Hindlimb muscle (tissue), 1 donor: ENCODE data around the gene PTMS. TPM values are rescaled to one million over a fixed set of nuclear protein-coding genes. Genes with fewer than 3 reads are reported as not detected.
"Not testable (repeated sequence)": the region's sequence is repeated elsewhere in the genome, so short reads cannot be mapped to it uniquely, and the experiment has no call there.

Experiments
- DNase-seq: peaks from one replicate; pipeline ENCODE4 v3.0.0-alpha.2; 2013
- polyA plus RNA-seq: library from polyadenylated mRNA; unstranded; fragments of 120-200 nt; gene quantifications from one replicate; pipeline ENCODE4 v1.2.1, GENCODE V29; 2013; ENCODE audit not compliant: insufficient read length

Gene PTMS
- 373 TPM for polyA plus RNA-seq

- DNase-seq: peak; percentile 89
Measured at GRCh38 chr12:6765634-6766581, at the start of gene PTMS. Gene PTMS, plus strand, starts transcription at chr12:6766363. Its CDS starts 343 bp downstream, at chr12:6766706.

GRCh38 chr12:6716874-6717437, 49.2 kb upstream of the PTMS start:
- no peak for DNase-seq

GRCh38 chr12:6722863-6723262, 43.3 kb upstream of the PTMS start:
- no peak for DNase-seq

GRCh38 chr12:6723607-6724408, 42.4 kb upstream of the PTMS start, which contains the start of gene COPS7A:
Gene COPS7A, plus strand, starts transcription at chr12:6724046. Its CDS starts 611 bp downstream, at chr12:6724657.
- DNase-seq: peak; percentile 97

GRCh38 chr12:6724409-6724797, 41.8 kb upstream of the PTMS start:
- peak; percentile 15 for DNase-seq

- DNase-seq: no peak
Measured at GRCh38 chr12:6725350-6725749, 40.8 kb upstream of the PTMS start.

GRCh38 chr12:6729186-6729585, 37.0 kb upstream of the PTMS start:
- DNase-seq: no peak

- DNase-seq: no peak
Measured at GRCh38 chr12:6730169-6730568, 36.0 kb upstream of the PTMS start.

GRCh38 chr12:6734506-6735387, 31.4 kb upstream of the PTMS start:
- DNase-seq: no peak

GRCh38 chr12:6735448-6736191, 30.5 kb upstream of the PTMS start:
- DNase-seq: no peak

GRCh38 chr12:6736754-6737153, 29.4 kb upstream of the PTMS start:
- DNase-seq: no peak

GRCh38 chr12:6742080-6742479, 24.1 kb upstream of the PTMS start:
- not testable (repeated sequence) for DNase-seq

- no peak for DNase-seq
Measured at GRCh38 chr12:6742834-6743233, 23.3 kb upstream of the PTMS start.

- DNase-seq: not testable (repeated sequence)
Measured at GRCh38 chr12:6743300-6743699, 22.9 kb upstream of the PTMS start.

GRCh38 chr12:6745741-6746525, 20.2 kb upstream of the PTMS start:
- no peak for DNase-seq

- DNase-seq: no peak
Measured at GRCh38 chr12:6747216-6747615, 18.9 kb upstream of the PTMS start.

GRCh38 chr12:6748761-6749160, 17.4 kb upstream of the PTMS start:
- no peak for DNase-seq

GRCh38 chr12:6750506-6750905, 15.7 kb upstream of the PTMS start:
- no peak for DNase-seq

- no peak for DNase-seq
Measured at GRCh38 chr12:6751767-6752166, 14.4 kb upstream of the PTMS start.
